Measurements from ENCODE around the gene UHRF2.

DNA sequence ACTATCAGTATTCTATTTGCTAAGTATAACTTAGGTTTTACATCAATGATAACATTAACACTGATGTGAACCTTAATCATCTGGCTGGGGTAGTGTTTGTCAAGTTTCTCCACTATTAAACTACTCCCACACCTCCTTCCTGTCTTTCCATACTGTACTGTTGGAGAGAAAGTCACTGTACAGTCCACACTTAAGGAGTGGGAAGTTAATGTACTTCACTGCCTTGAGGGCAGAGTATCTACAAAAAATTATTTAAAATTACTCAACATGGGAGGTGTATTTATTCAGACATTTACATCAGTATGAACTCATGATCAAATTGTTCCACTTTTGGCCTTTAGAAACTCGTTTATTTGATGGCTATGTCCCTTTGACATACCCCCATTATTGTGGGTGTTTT lies 11.9 kb downstream of the UHRF2 start:
- no peak for TF ChIP-seq SUZ12 (IDR thresholded peaks at IDR 0.05)
- TF ChIP-seq FOXA1 (IDR thresholded peaks at IDR 0.05) = no peak
